ENCODE measurements around the gene ACTR2.
"Not testable (repeated sequence)": the region's sequence is repeated elsewhere in the genome, so short reads cannot be mapped to it uniquely, and the experiment has no call there.

DNA sequence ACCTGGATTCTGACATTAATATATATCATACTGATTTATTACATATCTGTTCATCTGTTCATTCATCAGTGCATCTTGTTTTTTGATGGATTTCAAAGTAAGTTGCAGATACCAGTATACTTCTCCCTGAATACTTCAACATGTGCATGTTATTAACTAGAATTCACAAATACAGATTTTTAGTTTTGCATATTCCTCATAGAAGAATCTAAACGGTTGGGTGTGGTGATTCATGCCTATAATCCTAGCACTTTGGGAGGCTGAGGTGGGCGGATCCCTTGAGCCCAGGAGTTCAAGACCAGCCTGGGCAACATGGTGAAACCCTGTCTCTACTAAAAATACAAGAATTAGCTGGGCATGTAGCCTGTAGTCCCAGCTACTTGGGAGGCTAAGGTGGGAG lies 16.8 kb downstream of the ACTR2 start:
- TF ChIP-seq TAF1 (IDR thresholded peaks at IDR 0.05; ENCODE audit: borderline replicate concordance, low read depth, low read length); POLR2AphosphoS5 (IDR thresholded peaks at IDR 0.05; ENCODE audit: low read depth, low read length); POLR2A (IDR thresholded peaks at IDR 0.05; ENCODE audit: low read depth, low read length): not testable (repeated sequence)
